Measurements from ENCODE around the gene PRKCE. TPM values are rescaled to one million over a fixed set of nuclear protein-coding genes. Genes with fewer than 3 reads are reported as not detected.

Gene PRKCE
- total RNA-seq, 5 donors from 2014 or later (not counting 1 experiment from before 2014, with no cell fraction given): 16.5 to 29.8 (median 23.4) TPM

DNA sequence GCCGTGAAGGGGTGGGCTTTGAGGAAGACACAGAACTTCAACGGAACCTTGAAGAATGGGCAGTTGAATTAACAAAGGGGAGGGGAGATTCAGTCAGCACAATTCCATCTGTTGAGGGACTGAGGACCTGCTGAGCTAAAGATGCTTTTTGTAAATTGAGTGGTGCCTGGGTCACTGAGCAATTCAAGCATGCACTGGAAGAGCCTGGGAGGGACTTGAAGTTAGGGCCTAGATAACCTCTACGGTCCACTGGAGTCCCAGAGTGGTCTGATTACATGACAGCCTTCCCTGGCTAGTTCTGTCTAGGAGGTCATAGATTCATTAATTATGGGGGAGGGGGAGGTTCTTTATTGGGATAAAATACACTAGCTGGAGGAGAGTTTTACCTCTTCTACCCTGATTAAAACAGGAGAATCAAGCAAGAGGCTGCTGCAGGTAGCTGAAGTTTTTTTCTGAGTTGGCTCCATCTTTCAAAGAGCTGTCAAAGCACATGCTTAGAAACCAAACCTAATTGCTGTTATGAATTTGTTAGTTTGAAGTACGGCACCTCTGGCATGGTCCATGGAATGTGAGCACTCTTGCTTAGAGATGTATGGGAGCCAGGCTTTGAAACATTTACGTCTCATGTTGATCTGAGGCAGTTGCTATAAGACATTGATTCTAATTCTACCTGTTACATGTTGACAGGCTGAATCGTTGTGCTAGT is 290.2 kb downstream of the PRKCE start:
- Mint-ChIP-seq H3K36me3 (peaks cover 13% of the 10 kb centered on the region), H3K9me3 (no peaks in the 10 kb centered on the region), H3K27ac (no peak overlapping the region), H3K4me1 (no peaks in the 10 kb centered on the region), H3K27me3 (no peaks in the 10 kb centered on the region), H3K4me3 (no peak overlapping the region)
- Histone ChIP-seq H3K27ac (ENCODE audit: low read length) (no peak overlapping the region), H3K9me3 (no peaks in the 10 kb centered on the region), H3K4me3 (ENCODE audit: control insufficient read depth in 1 of 2, extremely low read depth in 1 of 2, low read length in 1 of 2) (no peak overlapping the region), H3K4me1 (ENCODE audit: control insufficient read depth in 1 of 2, extremely low read depth in 1 of 2, insufficient read depth in 2 of 2, low read length in 2 of 2) (no peaks in the 10 kb centered on the region), H3K36me3 (ENCODE audit: control insufficient read depth in 2 of 2, extremely low read depth in 1 of 2, insufficient read depth in 1 of 2, low read length in 1 of 2) (no peaks in the 10 kb centered on the region), H3K27me3 (replicated peaks in 1 of 2; ENCODE audit: control insufficient read depth in 2 of 2, extremely low read depth in 1 of 2, insufficient read depth in 2 of 2, low read length in 1 of 2) (no peaks in the 10 kb centered on the region)
- ATAC-seq (replicated peaks in 1 of 4): no peak
- DNase-seq: no peak
- POLR2A ChIA-PET: no interaction called here
- WGBS (ENCODE audit: insufficient coverage): 94% methylated on average over 4 of the region's 6 CpGs
- CTCF ChIA-PET: no interaction called here

DNA sequence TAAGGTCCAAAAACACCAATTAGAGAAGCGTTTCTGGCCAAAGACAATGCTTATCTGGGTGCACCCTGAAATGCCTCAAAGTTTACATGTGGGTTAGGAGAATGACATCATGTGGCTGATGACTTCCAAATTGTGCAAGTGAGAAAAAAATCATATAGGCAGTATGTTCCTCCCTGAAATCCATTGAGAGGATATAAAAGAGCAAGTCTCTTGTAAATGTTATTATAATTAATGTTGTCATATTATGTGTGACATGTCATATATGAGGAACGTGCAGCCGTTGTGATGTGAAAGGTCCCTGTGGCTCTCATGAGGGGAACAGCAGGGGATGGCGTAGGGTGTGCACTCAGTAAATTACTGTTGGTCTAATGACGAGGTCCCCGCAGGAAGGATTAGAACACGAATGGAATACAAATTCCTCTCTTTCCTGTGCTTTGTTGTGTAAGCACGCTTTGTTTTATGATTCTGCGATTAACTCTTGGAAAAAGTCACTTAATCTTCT is 290.8 kb downstream of the PRKCE start:
- ATAC-seq (replicated peaks in 1 of 4): no peak
- no peak for DNase-seq
- Histone ChIP-seq H3K36me3 (ENCODE audit: control insufficient read depth in 2 of 2, extremely low read depth in 1 of 2, insufficient read depth in 1 of 2, low read length in 1 of 2) (no peaks in the 10 kb centered on the region), H3K4me1 (ENCODE audit: control insufficient read depth in 1 of 2, extremely low read depth in 1 of 2, insufficient read depth in 2 of 2, low read length in 2 of 2) (no peaks in the 10 kb centered on the region), H3K27ac (ENCODE audit: low read length) (no peak overlapping the region), H3K9me3 (no peaks in the 10 kb centered on the region), H3K27me3 (replicated peaks in 1 of 2; ENCODE audit: control insufficient read depth in 2 of 2, extremely low read depth in 1 of 2, insufficient read depth in 2 of 2, low read length in 1 of 2) (no peaks in the 10 kb centered on the region), H3K4me3 (ENCODE audit: control insufficient read depth in 1 of 2, extremely low read depth in 1 of 2, low read length in 1 of 2) (no peak overlapping the region)
- Mint-ChIP-seq H3K27ac (no peak overlapping the region), H3K27me3 (no peaks in the 10 kb centered on the region), H3K36me3 (peaks cover 13% of the 10 kb centered on the region), H3K4me3 (no peak overlapping the region), H3K4me1 (no peaks in the 10 kb centered on the region), H3K9me3 (no peaks in the 10 kb centered on the region)
- CTCF ChIA-PET: interaction anchor here in 1 of 2 donors (1.0 kb wide), 1 partner anchor 8 kb away, joined by 3 read pairs; no protein-coding TSS in a partner anchor
- POLR2A ChIA-PET: no interaction called here
- WGBS (ENCODE audit: insufficient coverage): 93% methylated on average over 3 of the region's 9 CpGs

DNA sequence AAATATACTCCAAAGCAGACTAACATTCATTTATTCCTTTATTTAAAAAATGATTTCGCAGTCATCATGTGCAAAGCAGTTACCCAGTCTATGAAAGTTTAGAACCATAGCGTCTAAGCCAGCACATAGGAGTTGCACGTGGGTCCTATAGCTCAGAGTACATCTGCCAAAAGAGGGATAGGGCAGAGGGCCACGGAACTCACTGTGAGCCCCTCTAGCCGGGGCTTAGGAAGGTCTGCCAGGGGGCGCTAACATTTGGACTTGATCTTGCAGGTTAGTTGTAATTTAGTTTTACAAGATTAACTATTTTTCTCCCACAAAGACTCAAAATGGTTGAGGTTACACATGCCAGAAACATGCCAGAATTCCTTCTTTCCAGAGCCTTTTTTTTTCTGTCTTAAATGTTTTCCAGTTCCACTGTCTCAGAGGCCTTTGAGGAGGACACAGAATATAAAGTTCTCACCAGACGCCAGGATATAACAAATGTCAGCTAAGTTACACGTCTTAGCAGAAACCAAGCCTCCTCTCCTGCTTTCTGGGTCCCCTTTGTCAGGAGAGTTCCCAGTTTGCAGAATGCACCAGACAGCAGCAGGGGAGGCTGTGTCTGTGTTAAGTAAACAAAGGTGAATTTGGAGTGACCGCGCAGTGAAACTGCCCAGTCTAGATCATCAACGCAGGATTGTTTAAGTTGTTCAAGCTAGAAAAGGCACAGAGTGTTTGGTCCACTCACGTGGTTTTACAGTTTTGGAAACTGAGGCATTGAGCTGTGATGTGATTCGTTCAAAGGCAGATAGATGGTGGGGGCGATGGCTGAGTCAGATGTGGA is 292.0 kb downstream of the PRKCE start:
- Histone ChIP-seq H3K36me3 (ENCODE audit: control insufficient read depth in 2 of 2, extremely low read depth in 1 of 2, insufficient read depth in 1 of 2, low read length in 1 of 2) (no peaks in the 10 kb centered on the region), H3K27ac (ENCODE audit: low read length) (no peak overlapping the region), H3K4me3 (ENCODE audit: control insufficient read depth in 1 of 2, extremely low read depth in 1 of 2, low read length in 1 of 2) (no peak overlapping the region), H3K27me3 (replicated peaks in 1 of 2; ENCODE audit: control insufficient read depth in 2 of 2, extremely low read depth in 1 of 2, insufficient read depth in 2 of 2, low read length in 1 of 2) (no peaks in the 10 kb centered on the region), H3K9me3 (no peaks in the 10 kb centered on the region), H3K4me1 (ENCODE audit: control insufficient read depth in 1 of 2, extremely low read depth in 1 of 2, insufficient read depth in 2 of 2, low read length in 2 of 2) (no peaks in the 10 kb centered on the region)
- Mint-ChIP-seq H3K4me1 (no peaks in the 10 kb centered on the region), H3K4me3 (no peak overlapping the region), H3K27me3 (no peaks in the 10 kb centered on the region), H3K27ac (no peak overlapping the region), H3K9me3 (no peaks in the 10 kb centered on the region), H3K36me3 (peaks cover 13% of the 10 kb centered on the region)
- POLR2A ChIA-PET: no interaction called here
- CTCF ChIA-PET: interaction anchor here in 1 of 2 donors (1.0 kb wide), 1 partner anchor 9 kb away, joined by 3 read pairs; no protein-coding TSS in a partner anchor
- 96% methylated on average over 9 of the region's 14 CpGs for WGBS (ENCODE audit: insufficient coverage)
- ATAC-seq (replicated peaks in 1 of 4) (no peak), DNase-seq (no peak)

DNA sequence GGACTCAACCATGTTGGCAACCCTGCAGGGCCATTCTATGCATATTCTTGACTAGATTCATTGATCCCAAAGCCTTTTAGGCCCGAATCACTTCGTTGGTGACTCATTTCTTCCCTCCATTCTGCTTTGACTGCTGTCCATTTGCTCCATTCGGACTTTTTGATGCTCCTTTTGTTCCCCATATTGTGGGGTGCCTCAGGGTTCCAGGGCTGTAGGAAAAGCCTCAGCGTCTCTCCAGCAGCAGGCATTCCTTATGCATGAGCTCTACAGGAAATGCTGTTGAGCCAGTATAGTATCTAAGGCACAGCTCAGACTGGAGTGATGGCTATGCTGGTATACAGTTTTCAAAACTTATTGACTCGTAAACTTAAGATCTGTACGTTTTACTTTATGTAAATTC is 292.6 kb downstream of the PRKCE start:
- CTCF ChIA-PET: no interaction called here

DNA sequence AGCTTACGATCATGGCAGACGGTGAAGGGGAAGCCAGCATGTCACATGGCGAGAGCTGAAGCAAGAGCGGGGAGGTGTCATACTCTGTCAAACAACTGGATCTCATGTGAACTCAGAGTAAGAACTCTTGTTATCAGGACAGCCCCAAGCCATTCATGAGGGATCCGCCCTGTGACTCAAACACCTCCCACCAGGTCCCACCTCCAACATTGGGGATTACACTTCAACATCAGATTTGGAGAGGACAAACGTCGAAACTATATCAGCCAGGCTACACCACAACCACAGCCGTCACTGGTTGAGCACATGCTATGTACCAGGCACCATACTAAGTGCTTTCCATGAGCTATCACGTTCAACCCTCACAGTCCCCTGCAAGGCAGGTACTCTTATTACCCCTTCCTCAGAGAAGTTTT is 293.8 kb downstream of the PRKCE start:
- no peak for ATAC-seq (replicated peaks in 1 of 4)
- Mint-ChIP-seq H3K4me1 (no peaks in the 10 kb centered on the region), H3K27ac (no peak overlapping the region), H3K36me3 (peaks cover 4% of the 10 kb centered on the region), H3K27me3 (no peaks in the 10 kb centered on the region), H3K9me3 (no peaks in the 10 kb centered on the region), H3K4me3 (no peak overlapping the region)
- H3K36me3 ChIP-seq (ENCODE audit: control insufficient read depth in 2 of 2, extremely low read depth in 1 of 2, insufficient read depth in 1 of 2, low read length in 1 of 2): no peaks in the 10 kb centered on the region
- POLR2A ChIA-PET: no interaction called here
- no peaks in the 10 kb centered on the region for H3K4me1 ChIP-seq (ENCODE audit: control insufficient read depth in 1 of 2, extremely low read depth in 1 of 2, insufficient read depth in 2 of 2, low read length in 2 of 2)
- WGBS (ENCODE audit: insufficient coverage): 80% methylated on average over 7 of the region's 9 CpGs
- CTCF ChIA-PET: no interaction called here
- H3K27ac ChIP-seq (ENCODE audit: low read length): no peak overlapping the region
- H3K4me3 ChIP-seq (ENCODE audit: control insufficient read depth in 1 of 2, extremely low read depth in 1 of 2, low read length in 1 of 2): no peak overlapping the region
- H3K9me3 ChIP-seq: no peaks in the 10 kb centered on the region
- DNase-seq: no peak
- H3K27me3 ChIP-seq (replicated peaks in 1 of 2; ENCODE audit: control insufficient read depth in 2 of 2, extremely low read depth in 1 of 2, insufficient read depth in 2 of 2, low read length in 1 of 2): no peaks in the 10 kb centered on the region

More for the DNA sequence above, 292.6 kb downstream of the PRKCE start:
- Mint-ChIP-seq H3K9me3 (no peaks in the 10 kb centered on the region), H3K36me3 (peaks cover 11% of the 10 kb centered on the region), H3K4me3 (no peak overlapping the region), H3K27ac (no peak overlapping the region), H3K4me1 (no peaks in the 10 kb centered on the region), H3K27me3 (no peaks in the 10 kb centered on the region)
- WGBS (ENCODE audit: insufficient coverage): 44% methylated on average over 4 of the region's 6 CpGs
- DNase-seq (no peak), ATAC-seq (replicated peaks in 1 of 4) (no peak)
- POLR2A ChIA-PET: no interaction called here
- Histone ChIP-seq H3K9me3 (no peaks in the 10 kb centered on the region), H3K27ac (ENCODE audit: low read length) (no peak overlapping the region), H3K27me3 (replicated peaks in 1 of 2; ENCODE audit: control insufficient read depth in 2 of 2, extremely low read depth in 1 of 2, insufficient read depth in 2 of 2, low read length in 1 of 2) (no peaks in the 10 kb centered on the region), H3K4me3 (ENCODE audit: control insufficient read depth in 1 of 2, extremely low read depth in 1 of 2, low read length in 1 of 2) (no peak overlapping the region), H3K36me3 (ENCODE audit: control insufficient read depth in 2 of 2, extremely low read depth in 1 of 2, insufficient read depth in 1 of 2, low read length in 1 of 2) (no peaks in the 10 kb centered on the region), H3K4me1 (ENCODE audit: control insufficient read depth in 1 of 2, extremely low read depth in 1 of 2, insufficient read depth in 2 of 2, low read length in 2 of 2) (no peaks in the 10 kb centered on the region)

DNA sequence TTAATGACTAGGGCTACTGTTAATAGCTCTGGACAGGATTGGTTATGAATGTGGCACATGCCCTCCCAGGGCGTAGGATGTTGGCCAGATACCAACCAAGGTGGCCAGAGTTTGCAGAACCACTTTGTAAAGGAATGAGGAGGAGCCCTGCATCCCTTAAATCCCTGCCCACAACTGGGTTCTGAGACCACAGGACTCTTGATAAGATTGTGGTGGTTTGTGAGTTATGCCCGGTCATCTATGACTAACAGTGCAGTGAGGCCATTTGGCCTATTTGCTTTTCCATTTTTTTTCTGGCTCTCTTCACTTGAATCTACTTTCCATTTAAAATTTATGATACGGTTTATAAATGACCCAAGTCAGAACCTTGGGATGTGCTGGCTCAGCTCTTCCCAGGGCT is 294.5 kb downstream of the PRKCE start:
- Histone ChIP-seq H3K4me1 (ENCODE audit: control insufficient read depth in 1 of 2, extremely low read depth in 1 of 2, insufficient read depth in 2 of 2, low read length in 2 of 2) (no peaks in the 10 kb centered on the region), H3K9me3 (no peaks in the 10 kb centered on the region), H3K4me3 (ENCODE audit: control insufficient read depth in 1 of 2, extremely low read depth in 1 of 2, low read length in 1 of 2) (no peak overlapping the region), H3K27ac (ENCODE audit: low read length) (no peak overlapping the region), H3K27me3 (replicated peaks in 1 of 2; ENCODE audit: control insufficient read depth in 2 of 2, extremely low read depth in 1 of 2, insufficient read depth in 2 of 2, low read length in 1 of 2) (no peaks in the 10 kb centered on the region), H3K36me3 (ENCODE audit: control insufficient read depth in 2 of 2, extremely low read depth in 1 of 2, insufficient read depth in 1 of 2, low read length in 1 of 2) (no peaks in the 10 kb centered on the region)
- no peak for DNase-seq
- no peak overlapping the region for H3K4me3 Mint-ChIP-seq
- H3K27me3 Mint-ChIP-seq: no peaks in the 10 kb centered on the region
- no peak for ATAC-seq (replicated peaks in 1 of 4)
- peaks cover 3% of the 10 kb centered on the region for H3K36me3 Mint-ChIP-seq
- H3K9me3 Mint-ChIP-seq: no peaks in the 10 kb centered on the region
- peaks cover 0 to 3% (median 0%) of the 10 kb centered on the region in 3 donors for H3K4me1 Mint-ChIP-seq
- H3K27ac Mint-ChIP-seq: no peak overlapping the region
- ChIA-PET POLR2A (no interaction called here), CTCF (no interaction called here)
- WGBS (ENCODE audit: insufficient coverage): 80% methylated on average over 1 of the region's 3 CpGs
